Choroid plexus epithelial cell (primary cell): ENCODE results near the gene KHDRBS1.
"Not testable (repeated sequence)": the region's sequence is repeated elsewhere in the genome, so short reads cannot be mapped to it uniquely, and the experiment has no call there.

Experiments
- DNase-seq: peaks from one replicate; pipeline ENCODE4 v3.0.0-alpha.2; 2010; ENCODE audit warnings: low read depth
- H3K4me3 ChIP-seq: 2 replicates; pipeline ENCODE4 v1.5.1; 2011; ENCODE audit warnings: low read depth, mild to moderate bottlenecking, control low read depth, low read length, moderate library complexity
- CTCF ChIP-seq: conservative IDR thresholded peaks from 2 replicates; pipeline ENCODE4 v1.5.1; 2011; ENCODE audit warnings: low read depth, mild to moderate bottlenecking, control low read depth, inconsistent platforms, low read length, moderate library complexity

Gene KHDRBS1

GRCh38 chr1:32014199-32014947 is 705 bp downstream of the KHDRBS1 start:
- DNase-seq, result peak; percentile 57
- peak overlapping the region; percentile 99 for H3K4me3 ChIP-seq
- no peak for TF ChIP-seq CTCF

GRCh38 chr1:32014948-32015273 is 1.2 kb downstream of the KHDRBS1 start:
- TF ChIP-seq CTCF, result no peak
- H3K4me3 ChIP-seq, result peak overlapping the region; percentile 99
- DNase-seq, result peak; percentile 33

GRCh38 chr1:32020339-32020738 is 6.7 kb downstream of the KHDRBS1 start:
- no peak for TF ChIP-seq CTCF
- no peak overlapping the region for H3K4me3 ChIP-seq
- no peak for DNase-seq

GRCh38 chr1:32021574-32022018 is 7.9 kb downstream of the KHDRBS1 start:
- DNase-seq, H3K4me3 ChIP-seq: not testable (repeated sequence)

- peak; percentile 43 for DNase-seq
- no peak for TF ChIP-seq CTCF
These were observed 9.7 kb downstream of the KHDRBS1 start for GRCh38 chr1:32023351-32023750.

GRCh38 chr1:32025515-32025914 is 11.8 kb downstream of the KHDRBS1 start:
- no peak for TF ChIP-seq CTCF
- no peak for DNase-seq
- no peak overlapping the region for H3K4me3 ChIP-seq

More at GRCh38 chr1:32023351-32023750, 9.7 kb downstream of the KHDRBS1 start:
- H3K4me3 ChIP-seq, result no peak overlapping the region

GRCh38 chr1:32028746-32029145 is 15.1 kb downstream of the KHDRBS1 start:
- TF ChIP-seq CTCF, result no peak
- no peak overlapping the region for H3K4me3 ChIP-seq
- DNase-seq, result no peak
